ENCODE measurements around the gene NAA38.
A peak's percentile ranks its signal among the peaks of the same experiment; 100 is the strongest.

The NAA38 gene

GRCh38 chr17:7856811-7857712 is at the start of gene NAA38:
Gene NAA38, minus strand, starts transcription at chr17:7857559. Its CDS starts 96 bp downstream, at chr17:7857463.
- peak; percentile 68 for DNase-seq (ENCODE audit: insufficient read length, low spot score)
- TF ChIP-seq CTCF (IDR thresholded peaks at IDR 0.05; ENCODE audit: insufficient read depth, missing control alignments): peak; percentile 18
- FAIRE-seq: peak; percentile 16

GRCh38 chr17:7903154-7904103 is 46.1 kb upstream of the NAA38 start:
- DNase-seq (ENCODE audit: insufficient read length, low spot score) (no peak), FAIRE-seq (no peak)
- no peak for TF ChIP-seq CTCF (IDR thresholded peaks at IDR 0.05; ENCODE audit: insufficient read depth, missing control alignments)

GRCh38 chr17:7897773-7898172 is 40.4 kb upstream of the NAA38 start:
- DNase-seq (ENCODE audit: insufficient read length, low spot score): no peak
- peak; percentile 12 for TF ChIP-seq CTCF (IDR thresholded peaks at IDR 0.05; ENCODE audit: insufficient read depth, missing control alignments)
- no peak for FAIRE-seq

- no peak for FAIRE-seq
- no peak for DNase-seq (ENCODE audit: insufficient read length, low spot score)
- TF ChIP-seq CTCF (IDR thresholded peaks at IDR 0.05; ENCODE audit: insufficient read depth, missing control alignments): no peak
These were observed 39.7 kb upstream of the NAA38 start for GRCh38 chr17:7897090-7897489.

GRCh38 chr17:7894866-7895265 is 37.5 kb upstream of the NAA38 start:
- FAIRE-seq: no peak
- no peak for TF ChIP-seq CTCF (IDR thresholded peaks at IDR 0.05; ENCODE audit: insufficient read depth, missing control alignments)

GRCh38 chr17:7894226-7894625 is 36.9 kb upstream of the NAA38 start:
- no peak for FAIRE-seq
- TF ChIP-seq CTCF (IDR thresholded peaks at IDR 0.05; ENCODE audit: insufficient read depth, missing control alignments): no peak
- no peak for DNase-seq (ENCODE audit: insufficient read length, low spot score)

More at GRCh38 chr17:7894866-7895265, 37.5 kb upstream of the NAA38 start:
- no peak for DNase-seq (ENCODE audit: insufficient read length, low spot score)

Data from D721Med (cell line).